Suprapubic skin (tissue), 3 donors: ENCODE results near the gene STOML1.

Experiments
- POLR2A ChIP-seq, 2 donors: fragments of 450-650 bp; IDR thresholded peaks; one replicate each; pipeline ENCODE4 v1.6.1; 2017; ENCODE audit warnings: antibody characterized with exemption in 2 of 2, mild to moderate bottlenecking in 2 of 2, moderate library complexity in 2 of 2
- TF ChIP-seq, protein P1 (sequence below), 2 donors: fragments of 200-600 bp in 1 of 2; fragments of 450-650 bp in 1 of 2; sonication (generic) in 1 of 2; IDR thresholded peaks; one replicate each; pipeline ENCODE4 v1.5.1; 2016 to 2019; ENCODE audit warnings: antibody characterized with exemption in 2 of 2, mild to moderate bottlenecking in 1 of 2, moderate library complexity in 1 of 2

DNA sequence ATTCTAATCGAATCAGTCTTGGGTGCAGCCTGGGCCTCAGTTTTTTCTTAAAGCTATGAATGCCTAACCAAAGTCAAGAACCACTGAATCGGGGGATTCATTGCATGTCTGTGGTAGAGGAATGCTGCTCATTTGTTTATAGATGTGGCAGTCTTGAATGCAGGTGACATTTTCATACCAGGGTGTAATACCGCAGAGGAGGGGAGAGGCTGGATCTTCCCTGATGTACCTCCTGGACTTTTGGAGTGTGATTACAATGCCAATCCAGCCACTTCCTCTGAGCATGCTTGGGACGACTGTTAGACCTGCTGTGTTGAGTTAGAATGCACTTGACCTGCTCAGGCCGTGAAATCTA, 47.5 kb upstream of the STOML1 start:
- TF ChIP-seq, protein P1, sequence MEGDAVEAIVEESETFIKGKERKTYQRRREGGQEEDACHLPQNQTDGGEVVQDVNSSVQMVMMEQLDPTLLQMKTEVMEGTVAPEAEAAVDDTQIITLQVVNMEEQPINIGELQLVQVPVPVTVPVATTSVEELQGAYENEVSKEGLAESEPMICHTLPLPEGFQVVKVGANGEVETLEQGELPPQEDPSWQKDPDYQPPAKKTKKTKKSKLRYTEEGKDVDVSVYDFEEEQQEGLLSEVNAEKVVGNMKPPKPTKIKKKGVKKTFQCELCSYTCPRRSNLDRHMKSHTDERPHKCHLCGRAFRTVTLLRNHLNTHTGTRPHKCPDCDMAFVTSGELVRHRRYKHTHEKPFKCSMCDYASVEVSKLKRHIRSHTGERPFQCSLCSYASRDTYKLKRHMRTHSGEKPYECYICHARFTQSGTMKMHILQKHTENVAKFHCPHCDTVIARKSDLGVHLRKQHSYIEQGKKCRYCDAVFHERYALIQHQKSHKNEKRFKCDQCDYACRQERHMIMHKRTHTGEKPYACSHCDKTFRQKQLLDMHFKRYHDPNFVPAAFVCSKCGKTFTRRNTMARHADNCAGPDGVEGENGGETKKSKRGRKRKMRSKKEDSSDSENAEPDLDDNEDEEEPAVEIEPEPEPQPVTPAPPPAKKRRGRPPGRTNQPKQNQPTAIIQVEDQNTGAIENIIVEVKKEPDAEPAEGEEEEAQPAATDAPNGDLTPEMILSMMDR (IDR thresholded peaks at IDR 0.05), result no peak
- no peak for TF ChIP-seq POLR2A (IDR thresholded peaks at IDR 0.05)
